Skeletal muscle satellite cell (primary cell): ENCODE data around the gene RETSAT. TPM values are rescaled to one million over a fixed set of nuclear protein-coding genes. Genes with fewer than 3 reads are reported as not detected.
A peak's percentile ranks its signal among the peaks of the same experiment; 100 is the strongest.

Source experiments
- H3K27me3 ChIP-seq: 2 replicates; pipeline ENCODE4 v1.7.0; 2013; ENCODE audit warnings: low read length; ENCODE audit not compliant: control insufficient read depth, insufficient read depth
- H3K36me3 ChIP-seq: 2 replicates; pipeline ENCODE4 v1.7.0; 2013; ENCODE audit warnings: mild to moderate bottlenecking, control low read depth, low read length; ENCODE audit not compliant: insufficient read depth
- H3K4me1 ChIP-seq: 2 replicates; pipeline ENCODE4 v1.7.0; 2013; ENCODE audit warnings: low read length; ENCODE audit not compliant: control insufficient read depth, insufficient read depth
- H3K4me2 ChIP-seq: 2 replicates; pipeline ENCODE4 v1.7.0; 2013; ENCODE audit warnings: mild to moderate bottlenecking, low read length
- H3K4me3 ChIP-seq: 2 replicates; pipeline ENCODE4 v1.7.0; 2013; ENCODE audit warnings: low read length
- H3K9ac ChIP-seq: 2 replicates; pipeline ENCODE4 v1.7.0; 2013; ENCODE audit warnings: mild to moderate bottlenecking, low read depth, low read length, moderate library complexity
- H3K9me3 ChIP-seq: replicated peaks from 2 replicates; pipeline ENCODE4 v1.7.0; 2013; ENCODE audit warnings: mild to moderate bottlenecking, control low read depth, low read length
- total RNA-seq: library from RNA; depleted of rRNA; stranded (reverse); fragments of >200 nt; gene quantifications from 2 replicates; pipeline ENCODE4 v1.2.3, GENCODE V29; 2012; rRNA removed

Gene RETSAT
- total RNA-seq = 40.0 and 47.7 TPM in 2 replicates

- peak within 1 kb of the TSS; percentile 91 for H3K4me2 ChIP-seq
- peaks cover 18% of the 10 kb centered on the region for H3K4me1 ChIP-seq
- peaks cover 26% of the 10 kb centered on the region for H3K36me3 ChIP-seq
- no peaks in the 10 kb centered on the region for H3K27me3 ChIP-seq
- H3K4me3 ChIP-seq = peak within 1 kb of the TSS; percentile 89
- H3K9ac ChIP-seq = peak within 1 kb of the TSS; percentile 93
- H3K9me3 ChIP-seq = no peaks in the 10 kb centered on the region
These were observed at the start of gene RETSAT, which contains the start of gene ELMOD3 for GRCh38 chr2:85354286-85355072. TSS of gene RETSAT (minus strand) at chr2:85354528. CDS start at chr2:85354507, 21 bp downstream. TSS of gene ELMOD3 (plus strand) at chr2:85354769. CDS start at chr2:85357199, 2,430 bp downstream.

- no peak overlapping the region for H3K4me3 ChIP-seq
- no peak overlapping the region for H3K4me2 ChIP-seq
- no peak overlapping the region for H3K9ac ChIP-seq
- H3K36me3 ChIP-seq = no peaks in the 10 kb centered on the region
- no peaks in the 10 kb centered on the region for H3K9me3 ChIP-seq
- no peaks in the 10 kb centered on the region for H3K27me3 ChIP-seq
- peaks cover 13% of the 10 kb centered on the region for H3K4me1 ChIP-seq
These were observed 47.5 kb upstream of the RETSAT start for GRCh38 chr2:85401844-85402243.

GRCh38 chr2:85401464-85401805 lies 47.1 kb upstream of the RETSAT start:
- Histone ChIP-seq H3K27me3 (no peaks in the 10 kb centered on the region), H3K4me2 (no peak overlapping the region), H3K36me3 (no peaks in the 10 kb centered on the region), H3K4me3 (no peak overlapping the region), H3K9me3 (no peaks in the 10 kb centered on the region), H3K4me1 (peaks cover 13% of the 10 kb centered on the region), H3K9ac (no peak overlapping the region)

GRCh38 chr2:85400541-85401463 lies 46.5 kb upstream of the RETSAT start:
- no peaks in the 10 kb centered on the region for H3K36me3 ChIP-seq
- no peaks in the 10 kb centered on the region for H3K27me3 ChIP-seq
- H3K9me3 ChIP-seq = no peaks in the 10 kb centered on the region
- peaks cover 12% of the 10 kb centered on the region for H3K4me1 ChIP-seq
- no peak overlapping the region for H3K9ac ChIP-seq
- no peak overlapping the region for H3K4me3 ChIP-seq
- H3K4me2 ChIP-seq = no peak overlapping the region

GRCh38 chr2:85400023-85400422 lies 45.7 kb upstream of the RETSAT start:
- Histone ChIP-seq H3K9ac (no peak overlapping the region), H3K36me3 (no peaks in the 10 kb centered on the region), H3K9me3 (no peaks in the 10 kb centered on the region), H3K27me3 (no peaks in the 10 kb centered on the region), H3K4me3 (no peak overlapping the region), H3K4me1 (peaks cover 4% of the 10 kb centered on the region), H3K4me2 (no peak overlapping the region)

- no peaks in the 10 kb centered on the region for H3K36me3 ChIP-seq
- H3K27me3 ChIP-seq = no peaks in the 10 kb centered on the region
- no peak overlapping the region for H3K4me3 ChIP-seq
- no peak overlapping the region for H3K4me2 ChIP-seq
- H3K9ac ChIP-seq = no peak overlapping the region
- H3K9me3 ChIP-seq = no peaks in the 10 kb centered on the region
- H3K4me1 ChIP-seq = peaks cover 5% of the 10 kb centered on the region
These were observed 44.8 kb upstream of the RETSAT start for GRCh38 chr2:85399183-85399455.

- peaks cover 11% of the 10 kb centered on the region for H3K4me1 ChIP-seq
- no peaks in the 10 kb centered on the region for H3K36me3 ChIP-seq
- no peak overlapping the region for H3K9ac ChIP-seq
- H3K4me2 ChIP-seq = no peak overlapping the region
- no peaks in the 10 kb centered on the region for H3K9me3 ChIP-seq
- H3K4me3 ChIP-seq = no peak overlapping the region
- H3K27me3 ChIP-seq = no peaks in the 10 kb centered on the region
These were observed 44.3 kb upstream of the RETSAT start for GRCh38 chr2:85398426-85399182.

GRCh38 chr2:85397925-85398331 lies 43.6 kb upstream of the RETSAT start:
- H3K27me3 ChIP-seq = no peaks in the 10 kb centered on the region
- peaks cover 11% of the 10 kb centered on the region for H3K4me1 ChIP-seq
- H3K9ac ChIP-seq = no peak overlapping the region
- no peak overlapping the region for H3K4me3 ChIP-seq
- no peaks in the 10 kb centered on the region for H3K36me3 ChIP-seq
- H3K4me2 ChIP-seq = no peak overlapping the region
- no peaks in the 10 kb centered on the region for H3K9me3 ChIP-seq

GRCh38 chr2:85396531-85397470 lies 42.5 kb upstream of the RETSAT start:
- no peak overlapping the region for H3K4me2 ChIP-seq
- H3K4me1 ChIP-seq = peaks cover 11% of the 10 kb centered on the region
- no peak overlapping the region for H3K9ac ChIP-seq
- no peaks in the 10 kb centered on the region for H3K27me3 ChIP-seq
- no peaks in the 10 kb centered on the region for H3K9me3 ChIP-seq
- no peaks in the 10 kb centered on the region for H3K36me3 ChIP-seq
- no peak overlapping the region for H3K4me3 ChIP-seq

- Histone ChIP-seq H3K4me2 (no peak overlapping the region), H3K9ac (no peak overlapping the region), H3K4me1 (peaks cover 11% of the 10 kb centered on the region), H3K27me3 (no peaks in the 10 kb centered on the region), H3K36me3 (peaks cover 1% of the 10 kb centered on the region), H3K9me3 (no peaks in the 10 kb centered on the region), H3K4me3 (no peak overlapping the region)
These were observed 41.7 kb upstream of the RETSAT start for GRCh38 chr2:85395912-85396475.
